NCI-H748 treated with DMSO at 0.1 percent for 48 hours (cell line): ENCODE results near the gene ATP11A.

ENCODE experiments used
- DNase-seq: peaks from one replicate; lab custom pipeline; 2025; lab: John Stamatoyannopoulos, UW

ATP11A gene

DNA sequence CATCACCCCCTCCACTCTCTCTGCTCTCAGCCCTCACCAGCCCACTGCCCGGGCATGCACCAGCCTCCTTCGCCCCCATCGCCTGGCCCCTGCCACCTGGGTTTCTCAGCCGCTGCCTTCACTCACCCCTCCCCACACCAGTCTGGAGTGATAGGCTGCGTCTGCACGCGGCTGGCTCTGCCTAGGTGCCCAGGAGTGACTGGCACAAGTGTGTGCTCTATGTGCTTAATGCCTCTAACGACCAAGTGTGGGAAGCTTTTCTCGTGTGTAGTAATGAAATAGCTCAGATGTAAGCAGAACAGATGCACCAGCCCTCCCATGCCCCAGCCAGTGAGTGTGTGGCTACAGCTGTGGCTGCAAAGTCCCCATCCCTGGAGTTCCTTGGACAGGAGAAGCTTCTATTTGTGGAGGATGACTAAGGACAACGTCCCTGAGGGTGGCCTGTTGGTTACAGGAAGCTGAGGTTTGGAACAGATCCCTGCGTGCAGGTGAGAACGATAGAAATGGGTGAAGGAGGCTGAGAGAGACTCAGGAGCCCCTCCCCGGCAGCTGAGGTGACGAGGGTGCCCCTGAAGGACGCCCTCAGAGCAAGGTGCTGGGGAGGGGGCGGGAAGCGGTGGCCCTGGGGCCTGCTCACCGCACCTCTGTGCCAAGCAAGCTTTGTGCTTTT is 35.6 kb downstream of the ATP11A start:
- no peak for DNase-seq

DNA sequence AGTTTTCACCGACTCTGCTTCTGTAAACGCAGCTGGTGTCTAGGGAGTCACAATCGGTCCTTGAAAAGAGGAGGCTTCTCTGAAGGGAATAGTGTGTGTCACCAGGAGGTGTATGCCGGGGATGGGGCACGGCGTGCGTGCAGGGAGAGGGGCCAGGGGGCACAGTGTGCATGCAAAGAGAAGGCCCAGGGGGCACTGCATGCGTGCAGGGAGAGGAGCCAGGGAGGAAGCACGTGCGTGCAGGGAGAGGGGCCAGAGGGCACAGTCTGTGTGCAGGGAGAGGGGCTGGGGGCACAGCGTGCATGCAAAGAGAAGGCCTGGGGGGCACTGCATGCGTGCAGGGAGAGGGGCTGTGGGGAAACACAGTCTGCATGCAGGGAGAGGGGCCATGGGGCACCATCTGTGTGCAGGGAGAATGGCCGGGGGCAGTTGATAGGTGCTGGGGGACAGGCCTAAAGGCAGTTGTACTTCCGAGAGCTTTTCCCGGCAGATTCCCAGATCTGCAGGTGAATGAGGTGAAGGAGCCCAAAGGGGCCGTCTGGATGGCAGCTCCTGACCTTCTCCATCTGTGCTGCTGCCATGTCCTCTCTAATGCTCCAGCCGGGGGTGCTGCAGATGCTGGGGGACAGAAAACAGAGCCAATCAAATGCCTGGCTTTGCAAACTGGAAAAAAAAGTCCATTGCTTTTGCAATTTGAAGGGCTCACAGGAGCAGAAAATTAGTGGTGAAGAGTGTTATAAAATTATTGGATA is 36.4 kb downstream of the ATP11A start:
- no peak for DNase-seq

DNA sequence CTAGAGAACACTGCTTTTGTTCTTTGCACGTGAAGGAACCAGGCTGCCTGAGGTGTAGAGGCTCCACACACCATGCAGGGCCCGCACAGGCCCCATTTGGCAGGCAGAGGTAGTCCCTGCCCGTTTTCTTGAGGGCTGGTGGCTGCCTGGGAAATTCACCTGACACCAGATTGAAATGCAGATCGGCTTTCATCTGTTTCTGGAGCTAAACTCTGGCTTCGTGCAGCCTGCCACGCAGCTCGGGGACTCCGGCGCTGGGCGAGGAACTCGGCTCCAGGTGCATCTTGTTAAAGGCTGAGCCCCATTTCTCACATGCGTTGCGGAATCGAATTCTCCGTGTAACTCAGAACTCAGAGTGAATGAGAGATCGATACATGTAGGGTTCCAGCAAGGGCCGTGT is 37.7 kb downstream of the ATP11A start:
- no peak for DNase-seq

DNA sequence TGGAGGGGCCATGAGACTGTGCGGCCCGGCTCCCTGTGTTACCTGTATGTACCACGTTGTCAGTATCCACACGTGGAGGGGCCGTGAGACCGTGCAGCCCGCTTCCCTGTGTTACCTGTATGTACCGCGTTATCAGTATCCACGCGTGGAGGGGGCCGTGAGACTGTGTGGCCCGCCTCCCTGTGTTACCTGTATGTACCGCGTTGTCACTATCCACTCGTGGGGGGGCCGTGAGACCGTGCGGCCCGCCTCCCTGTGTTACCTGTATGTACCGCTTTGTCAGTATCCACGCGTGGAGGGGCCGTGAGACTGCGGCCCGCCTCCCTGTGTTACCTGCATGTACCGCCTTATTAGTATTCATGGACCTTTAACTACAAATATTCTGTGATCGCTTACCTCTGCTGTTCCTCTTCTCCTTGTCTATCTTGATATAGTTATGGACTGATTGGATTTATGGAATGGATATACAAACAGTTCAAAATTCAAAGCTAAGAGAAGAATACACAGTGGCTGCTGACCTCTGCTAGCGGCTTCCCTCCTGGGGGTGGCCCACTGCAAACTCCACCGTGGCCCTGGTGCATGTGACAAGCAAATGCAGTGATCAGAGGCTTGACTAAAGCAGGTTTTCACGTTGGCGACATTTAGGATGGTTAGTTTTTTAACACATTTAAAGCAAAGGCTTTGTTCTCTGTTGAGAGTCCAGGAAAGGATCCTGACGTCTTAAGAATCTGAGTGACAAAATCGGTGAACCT is 38.7 kb downstream of the ATP11A start:
- DNase-seq: no peak

DNA sequence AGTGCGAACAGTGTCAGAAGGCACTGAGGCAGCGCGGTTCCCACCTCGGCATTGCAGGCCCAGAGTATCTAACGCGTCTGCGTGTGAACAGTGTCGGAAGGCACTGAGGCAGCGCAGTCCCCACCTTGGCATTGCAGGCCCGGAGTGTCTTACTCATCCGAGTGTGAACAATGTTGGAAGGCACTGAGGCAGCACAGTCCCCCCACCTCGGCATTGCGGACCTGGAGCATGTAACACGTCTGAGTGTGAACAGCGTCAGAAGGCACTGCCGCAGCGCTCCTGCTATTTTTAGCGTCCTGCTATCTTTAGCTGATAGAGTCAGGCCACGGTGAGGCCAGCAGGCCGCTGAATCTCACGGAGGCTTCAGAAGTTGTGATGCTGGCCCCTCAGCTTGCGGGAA is 39.6 kb downstream of the ATP11A start:
- DNase-seq: no peak

DNA sequence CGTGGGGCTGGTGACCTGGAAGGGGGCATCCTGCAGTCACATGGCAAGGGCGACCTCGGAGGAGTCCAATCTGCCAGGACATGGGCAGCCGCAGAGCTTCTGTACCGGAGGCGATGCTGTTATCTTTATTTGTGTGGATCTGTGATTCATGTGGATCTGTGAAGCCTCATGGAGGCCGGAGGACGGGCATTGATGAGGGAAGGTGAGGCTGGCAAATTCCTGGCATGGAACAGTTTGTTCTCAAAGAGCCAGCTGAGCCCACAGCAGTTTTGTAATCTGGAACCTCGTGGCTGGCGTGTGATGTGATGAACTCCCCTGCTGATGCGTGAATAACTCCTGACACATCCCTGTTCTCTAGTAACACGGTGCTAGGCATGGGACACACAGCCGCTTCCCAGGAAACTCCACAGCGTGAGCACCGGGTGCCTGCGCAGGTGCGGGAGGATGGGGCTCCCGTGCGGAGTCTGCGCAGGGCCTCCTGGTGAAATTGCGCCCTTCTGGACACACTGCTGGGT is 40.4 kb downstream of the ATP11A start:
- no peak for DNase-seq

DNA sequence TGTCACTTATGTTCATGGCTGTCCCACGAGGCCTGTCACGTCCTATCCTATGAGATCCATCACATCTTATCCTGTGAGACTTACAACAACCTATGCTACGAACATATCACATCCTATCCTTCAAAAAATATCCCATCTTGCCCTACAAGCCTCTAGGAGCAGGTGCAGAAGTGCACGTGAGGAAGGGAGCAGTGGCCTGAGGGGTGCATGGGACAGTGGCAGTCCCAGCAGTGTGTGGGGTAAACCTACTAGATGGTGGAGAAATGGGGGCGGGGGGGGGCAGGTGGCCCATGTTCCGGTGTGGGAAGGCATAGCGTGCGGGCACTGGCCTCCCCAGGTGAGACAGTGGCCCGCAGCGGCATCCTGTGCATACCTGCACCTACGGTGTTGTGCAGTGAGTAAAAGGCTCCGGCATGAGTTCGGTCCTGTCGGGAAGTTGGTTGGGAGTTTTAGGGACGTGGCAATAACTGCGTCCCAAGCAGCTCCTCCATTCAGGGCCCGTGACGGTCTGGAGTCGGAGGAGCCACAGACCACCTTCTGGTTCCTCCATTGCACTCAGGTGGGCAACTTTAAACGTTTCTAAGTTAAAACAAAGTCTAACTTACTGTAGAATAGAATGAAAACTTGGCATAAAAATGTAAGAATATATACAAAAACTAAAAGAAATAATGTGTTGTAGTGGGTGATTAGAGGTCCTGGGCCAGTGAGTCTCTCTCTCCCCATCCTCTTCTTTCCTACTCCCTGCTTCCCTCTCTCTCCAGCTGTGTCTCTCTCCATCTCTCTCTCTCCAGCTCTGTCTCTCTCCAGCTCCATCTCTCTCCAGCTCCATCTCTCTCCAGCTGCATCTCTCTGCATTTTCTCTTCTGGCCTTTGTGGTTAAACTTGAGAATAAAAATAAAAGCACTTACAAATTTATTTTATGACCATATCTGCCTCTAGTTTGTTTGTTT is 42.1 kb downstream of the ATP11A start:
- DNase-seq: no peak

DNA sequence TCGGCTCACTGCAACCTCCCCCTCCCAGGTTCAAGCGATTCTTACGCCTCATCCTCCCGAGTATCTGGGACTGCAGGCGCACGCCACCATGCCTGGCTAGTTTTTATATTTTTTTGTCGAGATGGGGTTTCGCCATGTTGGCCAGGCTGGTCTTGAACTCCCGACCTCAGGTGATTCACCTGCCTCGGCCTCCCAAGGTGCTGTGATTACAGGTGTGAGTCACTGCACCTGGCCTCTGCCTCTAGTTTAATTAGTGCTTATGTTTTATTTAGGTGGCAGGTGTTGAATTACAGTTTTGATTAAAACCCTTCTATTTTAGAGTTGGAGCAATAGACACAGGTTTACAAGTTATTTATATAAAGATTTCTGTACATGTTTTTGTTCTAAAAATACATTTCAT is 42.8 kb downstream of the ATP11A start:
- peak; percentile 94 for DNase-seq

DNA sequence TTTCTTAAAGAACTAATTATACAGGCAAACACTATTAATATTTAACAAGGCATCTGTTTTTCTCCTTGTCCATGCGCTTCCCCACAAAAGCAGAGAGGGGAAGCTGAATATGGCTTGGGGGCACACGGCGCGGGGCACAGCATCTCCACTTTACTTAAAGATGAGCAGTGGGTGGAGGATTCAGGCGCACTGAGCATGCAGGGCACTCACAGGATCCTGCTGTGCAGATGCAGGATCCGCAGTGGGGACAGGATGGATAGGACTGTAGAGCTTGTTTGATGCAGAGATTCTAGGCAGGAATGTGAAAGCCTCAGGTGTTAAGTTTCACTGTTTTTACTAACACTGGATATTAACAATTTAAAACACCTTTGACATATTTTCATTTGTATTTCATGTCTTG is 43.3 kb downstream of the ATP11A start:
- peak; percentile 94 for DNase-seq

DNA sequence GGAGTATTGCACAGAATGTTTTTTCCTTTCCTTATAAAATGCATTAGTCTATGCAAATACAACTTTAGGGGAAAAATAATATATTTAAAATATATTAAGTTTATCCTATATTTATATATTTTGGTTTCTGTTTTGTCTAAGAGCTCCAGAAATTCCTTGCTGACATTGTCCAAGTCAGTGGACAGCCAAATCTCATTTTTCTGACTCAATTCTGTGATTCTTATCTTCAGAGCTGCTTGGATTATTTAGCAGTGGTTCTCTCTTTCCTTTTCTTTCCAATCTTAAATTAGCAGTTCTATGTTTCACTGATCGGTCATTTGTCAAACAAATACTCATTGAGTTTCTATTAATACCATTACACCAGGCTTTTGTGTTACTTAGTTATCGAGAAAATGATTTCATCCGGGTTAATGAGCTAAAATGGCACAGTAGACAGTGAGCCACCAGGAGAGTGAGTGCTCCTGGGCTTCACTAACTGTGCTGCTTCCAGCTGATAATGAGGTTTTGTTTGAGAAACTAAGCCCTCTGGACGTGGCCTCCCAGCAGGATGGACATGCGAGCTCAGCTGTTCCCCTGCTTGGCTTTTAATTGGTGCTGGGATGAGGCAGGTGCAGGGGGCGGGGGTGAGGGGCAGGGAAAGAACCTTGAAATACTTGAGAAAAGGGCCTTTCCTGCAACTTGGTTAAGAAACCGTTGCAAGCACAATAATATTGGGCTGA is 44.0 kb downstream of the ATP11A start:
- DNase-seq: peak; percentile 77

DNA sequence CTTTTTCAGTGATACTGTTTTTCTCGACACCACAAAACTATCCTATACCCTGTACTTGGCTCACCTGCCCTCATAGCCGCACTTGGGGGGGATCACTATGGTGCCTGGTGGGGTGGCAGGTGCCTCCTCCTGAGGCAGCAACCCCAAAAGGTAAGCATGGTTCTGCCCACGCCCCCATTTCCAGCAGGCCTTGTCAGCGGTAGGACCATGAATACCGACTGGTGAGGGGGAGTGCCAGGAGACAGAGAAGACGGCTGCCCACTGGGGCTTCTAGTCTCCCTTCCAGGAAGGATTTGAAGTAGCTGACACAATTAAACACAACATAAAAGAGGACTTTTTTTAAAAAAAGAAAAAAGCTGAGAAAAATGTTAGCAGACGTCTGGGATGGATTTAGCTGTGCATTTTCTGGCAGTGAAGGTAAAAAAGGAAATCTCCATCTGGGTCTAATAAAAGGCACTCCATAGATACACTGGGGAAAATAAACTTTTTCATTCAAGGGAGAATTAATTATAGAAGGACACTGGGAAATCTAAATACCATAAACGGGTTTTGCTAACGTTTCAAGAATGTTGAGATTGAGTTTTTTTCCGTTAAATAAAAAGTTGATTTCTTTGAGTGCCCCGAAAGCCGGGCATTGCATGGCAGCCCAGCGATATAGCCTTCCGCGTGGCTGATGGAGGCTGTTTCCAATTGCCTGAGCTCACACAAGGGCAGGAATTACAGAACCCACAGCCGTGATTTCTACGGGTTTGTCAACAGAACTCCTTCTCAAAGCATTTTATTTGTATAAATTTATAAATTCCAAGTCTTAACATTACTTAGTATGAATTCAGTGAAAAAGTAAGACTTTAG is 45.1 kb downstream of the ATP11A start:
- no peak for DNase-seq

DNA sequence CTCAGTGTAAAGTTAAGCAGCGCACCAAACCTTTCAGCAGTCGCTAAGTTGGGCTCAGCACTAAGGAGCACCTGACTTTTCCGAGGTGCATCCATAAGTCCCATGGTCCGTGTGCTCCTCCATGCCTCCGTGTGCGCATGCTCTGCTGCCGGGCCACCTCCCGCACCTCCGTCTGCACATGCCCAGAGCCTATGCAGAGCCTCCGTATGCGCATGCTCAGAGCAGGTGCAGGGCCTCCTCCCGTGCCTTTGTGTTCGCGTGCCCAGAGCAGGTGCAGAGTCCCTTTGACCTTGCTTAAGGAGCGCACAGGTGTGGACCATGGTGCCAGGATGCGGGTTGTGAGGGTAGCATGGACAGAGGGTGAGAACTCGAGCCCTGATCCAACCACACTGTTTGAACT is 46.0 kb downstream of the ATP11A start:
- no peak for DNase-seq

DNA sequence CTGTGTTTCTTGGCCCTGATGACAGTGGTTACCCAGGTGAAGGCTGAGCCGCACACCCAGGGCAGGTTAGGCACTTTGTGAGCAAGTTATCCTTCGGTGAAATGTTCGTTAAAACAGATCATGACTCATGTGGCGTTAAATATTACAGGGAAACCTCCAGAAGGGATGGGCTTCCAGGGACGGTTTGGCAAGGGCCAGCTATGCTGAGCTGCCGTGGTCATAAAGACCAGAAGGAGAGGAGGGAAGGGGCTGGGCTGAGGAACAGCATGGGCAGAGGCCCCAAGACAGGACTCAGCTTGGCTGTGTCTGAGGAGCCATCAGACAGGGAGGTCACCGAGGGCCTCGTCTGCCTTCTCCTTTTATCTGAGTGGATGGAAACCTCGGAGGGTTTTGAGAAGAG is 47.5 kb downstream of the ATP11A start:
- no peak for DNase-seq

DNA sequence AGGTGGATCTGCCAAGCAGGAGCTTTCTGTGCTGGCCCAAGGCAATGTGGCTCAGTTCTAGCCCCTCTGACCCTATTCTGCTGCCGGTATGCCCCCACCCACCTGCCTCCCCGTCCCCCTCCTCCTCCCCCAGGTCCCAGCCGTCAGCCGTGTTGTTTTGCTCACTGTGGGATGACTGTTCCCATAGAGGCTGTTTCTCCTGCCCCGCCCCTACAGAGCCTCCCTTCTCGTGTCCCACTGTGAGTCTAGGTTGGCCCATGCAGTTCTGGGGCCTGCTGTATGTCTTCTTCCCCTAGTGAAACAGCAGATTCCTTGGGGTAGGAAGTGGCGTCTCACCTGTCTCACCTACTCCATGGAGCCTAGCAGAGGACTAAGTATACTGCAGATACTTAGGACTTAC is 48.8 kb downstream of the ATP11A start:
- no peak for DNase-seq

DNA sequence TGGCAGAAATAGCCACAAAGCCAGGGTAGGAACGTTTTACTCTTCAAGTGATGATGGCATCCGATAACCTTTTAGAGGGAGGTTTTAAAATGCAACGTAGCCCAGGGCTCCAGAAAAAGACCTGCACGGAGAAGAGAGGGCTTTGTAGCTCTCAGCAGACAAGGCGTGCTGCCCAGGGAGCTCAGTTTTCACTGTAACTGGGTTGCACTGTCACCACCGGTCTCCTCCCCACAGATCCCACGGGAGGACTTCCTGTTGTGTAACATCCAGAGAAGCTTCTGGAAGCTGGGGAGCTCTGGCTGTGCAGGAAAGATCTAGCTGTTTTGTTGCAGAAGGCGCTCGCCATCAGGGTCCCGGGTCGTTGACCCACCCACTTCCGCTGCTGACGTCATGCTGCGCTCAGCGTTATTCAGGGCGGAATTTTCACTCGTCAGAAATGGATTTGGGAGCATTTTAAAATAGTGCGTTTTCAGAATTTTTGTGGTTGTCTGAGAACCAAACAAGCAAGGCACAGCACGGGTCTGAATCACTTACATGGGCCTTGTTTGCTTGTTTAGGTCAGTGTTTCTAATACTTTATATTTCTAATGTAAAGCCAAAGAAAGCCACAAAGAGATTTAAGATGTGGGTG is 50.8 kb downstream of the ATP11A start:
- DNase-seq: no peak

DNA sequence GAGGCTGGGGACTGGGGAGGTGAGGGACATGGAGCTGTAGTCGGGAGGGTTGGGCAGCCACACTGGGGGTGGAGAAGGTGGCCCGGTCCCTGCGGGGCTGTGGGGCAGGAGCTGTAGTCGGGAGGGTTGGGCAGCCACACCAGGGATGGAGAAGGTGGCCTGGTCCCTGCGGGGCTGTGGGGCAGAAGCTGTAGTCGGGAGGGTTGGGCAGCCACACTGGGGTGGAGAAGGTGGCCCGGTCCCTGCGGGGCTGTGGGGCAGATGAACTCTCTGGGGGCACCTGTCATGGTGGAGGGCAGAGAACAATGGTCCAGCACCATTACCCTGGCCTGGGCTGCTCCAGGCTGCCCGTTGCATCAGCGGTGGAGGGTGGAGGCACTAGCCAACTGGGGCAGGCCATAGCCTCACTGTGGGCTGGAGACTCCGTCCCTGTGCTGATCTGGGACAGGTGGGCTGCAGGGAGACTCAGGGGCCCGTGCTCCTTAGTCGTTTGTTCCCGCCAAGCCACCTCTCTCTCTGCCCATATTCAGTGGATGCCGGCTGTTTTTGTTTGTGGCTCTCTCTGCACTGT is 51.4 kb downstream of the ATP11A start:
- no peak for DNase-seq

DNA sequence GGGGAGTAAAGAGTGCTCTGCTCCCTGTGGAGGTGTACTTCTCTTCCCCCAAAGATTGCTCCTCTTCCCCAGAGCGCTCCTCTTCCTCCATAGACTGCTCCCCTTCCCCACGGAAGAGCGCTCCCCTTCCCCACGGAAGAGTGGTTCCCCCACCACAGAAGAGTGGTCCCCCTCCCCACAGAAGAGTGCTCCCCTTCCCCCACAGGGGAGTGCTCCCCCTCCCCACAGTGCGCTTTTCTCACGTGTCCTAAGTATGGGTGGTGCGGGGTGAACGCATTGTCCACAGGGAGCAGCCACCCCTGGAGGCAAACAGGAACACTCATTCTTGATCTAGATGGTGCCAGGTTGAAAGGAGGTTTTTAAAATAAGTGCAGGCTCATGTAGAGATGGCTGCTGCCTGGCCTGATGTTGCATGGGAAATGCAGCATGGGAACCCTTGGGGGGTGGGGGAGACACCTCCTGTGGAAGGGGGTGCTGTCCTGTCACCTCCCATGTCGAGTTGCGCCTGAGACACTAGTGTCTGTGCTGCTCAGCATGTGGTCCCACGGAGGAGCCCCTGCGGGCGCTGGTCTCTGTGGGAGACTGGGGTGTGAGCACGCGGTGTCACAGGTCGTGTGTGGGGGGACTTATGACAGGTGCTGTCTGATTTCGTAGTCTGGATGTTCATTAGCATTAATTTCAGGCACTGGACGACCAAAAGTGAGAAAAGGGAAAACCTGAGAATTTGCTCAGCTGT is 52.2 kb downstream of the ATP11A start:
- DNase-seq: no peak

DNA sequence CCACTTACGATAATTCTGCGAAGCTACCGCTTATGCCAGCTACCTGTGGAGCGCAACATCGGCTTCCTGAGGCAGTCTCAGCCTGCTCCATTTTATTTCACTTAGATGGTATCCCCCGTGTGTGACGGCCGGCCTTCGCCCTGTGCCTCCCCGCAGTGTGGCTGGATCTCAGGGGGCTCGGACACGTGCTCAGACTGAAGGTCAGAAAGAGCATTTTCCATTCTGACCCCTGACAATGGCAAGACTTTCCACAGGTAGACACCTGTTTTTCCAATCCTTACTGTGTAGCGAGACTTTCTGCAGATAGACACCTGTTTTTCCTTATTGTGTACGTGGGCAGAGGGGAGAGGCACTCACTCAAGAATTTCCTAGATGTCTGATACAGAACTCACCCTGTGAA is 52.7 kb downstream of the ATP11A start:
- no peak for DNase-seq
